SU-DHL-6 (cell line): Measurements from ENCODE around the gene ABCC12.

Experiments used
- H2AFZ ChIP-seq: fragments of 200-600 bp; sonication (generic); 2 replicates; pipeline ENCODE4 v1.6.1; 2014; ENCODE audit warnings: low read depth, mild to moderate bottlenecking, moderate library complexity, mixed read lengths, antibody characterized with exemption, low read length; ENCODE audit not compliant: severe bottlenecking
- H3F3A ChIP-seq: fragments of 200-600 bp; shearing (Covaris generic); 2 replicates; pipeline ENCODE4 v1.6.0; 2016; ENCODE audit warnings: antibody characterized with exemption, mild to moderate bottlenecking; ENCODE audit not compliant: insufficient read depth
- H3K27ac ChIP-seq: fragments of 200-600 bp; sonication (generic); 2 replicates; pipeline ENCODE4 v1.5.1; 2016; ENCODE audit warnings: low read depth, mild to moderate bottlenecking, low read length, moderate library complexity, mixed read lengths
- H3K27me3 ChIP-seq: fragments of 200-600 bp; sonication (generic), shearing (Covaris generic); 2 replicates; pipeline ENCODE4 v1.6.0; 2014; ENCODE audit warnings: mild to moderate bottlenecking, low read length
- H3K36me3 ChIP-seq: fragments of 200-600 bp; sonication (generic); 2 replicates; pipeline ENCODE4 v1.6.1; 2014; ENCODE audit warnings: mild to moderate bottlenecking, low read length, mixed read lengths
- H3K4me2 ChIP-seq: fragments of 300-600, 200-600 bp; shearing (Covaris generic), sonication (generic); 2 replicates; pipeline ENCODE4 v1.6.0; 2014; ENCODE audit warnings: low read length, low read depth, mild to moderate bottlenecking; ENCODE audit not compliant: poor library complexity, severe bottlenecking
- H3K4me3 ChIP-seq: fragments of 200-600 bp; sonication (generic); 2 replicates; pipeline ENCODE4 v1.5.1; 2014; ENCODE audit warnings: antibody characterized with exemption, low read length, mild to moderate bottlenecking, mixed read lengths; ENCODE audit not compliant: insufficient read depth, poor library complexity, severe bottlenecking
- H3K79me2 ChIP-seq: fragments of 200-600 bp; sonication (generic); 2 replicates; pipeline ENCODE4 v1.6.1; 2014; ENCODE audit warnings: mild to moderate bottlenecking, low read length, moderate library complexity; ENCODE audit not compliant: insufficient read depth
- H3K9ac ChIP-seq: fragments of 200-600 bp; sonication (generic); 2 replicates; pipeline ENCODE4 v1.7.0; 2014; ENCODE audit warnings: mild to moderate bottlenecking, low read length
- H3K9me2 ChIP-seq: fragments of 200-600 bp; sonication (generic); replicated peaks from 2 replicates; pipeline ENCODE4 v1.6.1; 2014; ENCODE audit warnings: low read length; ENCODE audit not compliant: insufficient read depth
- H3K9me3 ChIP-seq: fragments of 200-600 bp; sonication (generic); 2 replicates; pipeline ENCODE4 v1.6.1; 2014; ENCODE audit warnings: low read length, mixed read lengths; ENCODE audit not compliant: insufficient read depth
- H4K20me1 ChIP-seq: fragments of 200-600 bp; sonication (generic); 2 replicates; pipeline ENCODE4 v1.6.1; 2014; ENCODE audit warnings: low read depth, mild to moderate bottlenecking, antibody characterized with exemption, low read length, moderate library complexity, mixed read lengths
- EZH2phosphoT487 ChIP-seq: fragments of 200-600 bp; sonication (generic), shearing (Covaris generic); conservative IDR thresholded peaks from 2 replicates; pipeline ENCODE4 v1.6.1; 2018; ENCODE audit warnings: mild to moderate bottlenecking, antibody characterized with exemption, low read length, moderate library complexity, mixed read lengths
- TF ChIP-seq, protein P1 (sequence below): fragments of 200-600 bp; sonication (generic); IDR thresholded peaks from one replicate; pipeline ENCODE4 v1.5.1; 2017; ENCODE audit warnings: antibody characterized with exemption, mild to moderate bottlenecking, low read length, moderate library complexity; ENCODE audit not compliant: insufficient read depth, poor library complexity, severe bottlenecking

The ABCC12 gene

DNA sequence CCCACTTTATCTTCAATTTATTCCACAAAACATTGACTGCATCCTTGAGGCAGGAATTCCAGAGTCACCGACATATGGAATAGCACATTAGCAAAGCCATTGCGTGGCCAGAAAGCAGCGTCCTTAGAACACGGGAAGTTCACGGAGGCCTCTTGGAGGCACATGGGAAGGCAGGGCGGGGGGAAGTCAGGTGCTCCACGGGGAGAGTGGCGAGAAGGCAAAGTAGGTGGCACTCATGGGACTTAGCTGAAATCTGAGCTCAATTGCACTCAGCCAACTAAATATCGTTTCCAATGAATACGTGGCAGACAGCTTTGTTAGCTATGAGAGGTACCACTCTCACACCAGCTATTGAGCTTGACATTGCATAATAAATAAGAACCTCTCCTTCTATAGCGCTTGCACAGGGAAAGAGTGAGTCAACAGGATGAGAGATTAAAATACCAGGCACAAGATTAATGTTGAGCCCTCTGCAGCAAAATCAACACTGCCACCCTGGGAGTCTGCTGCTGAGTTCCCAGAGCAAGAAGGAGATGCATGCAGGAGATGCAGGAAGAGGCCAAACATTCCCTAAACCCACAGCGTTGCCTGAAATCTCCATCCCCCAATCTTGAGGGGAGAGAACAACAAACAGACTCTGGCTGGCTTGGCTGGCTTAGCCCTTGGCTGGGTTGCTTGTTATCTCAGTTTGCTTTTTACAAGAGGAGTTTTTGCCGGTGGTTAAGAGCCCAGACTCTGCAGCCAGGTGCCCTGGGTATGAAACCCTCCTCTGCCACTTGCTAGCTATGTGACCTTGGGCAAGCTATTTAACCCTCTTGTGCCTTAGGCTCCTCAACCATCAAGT, 28.8 kb downstream of the ABCC12 start:
- Histone ChIP-seq H3K79me2 (no peaks in the 10 kb centered on the region), H2AFZ (no peak overlapping the region), H3K9me3 (no peaks in the 10 kb centered on the region), H3K9me2 (no peaks in the 10 kb centered on the region), H3K27ac (no peak overlapping the region), H3K36me3 (no peaks in the 10 kb centered on the region), H3F3A (no peaks in the 10 kb centered on the region), H3K9ac (no peak overlapping the region), H3K4me2 (no peak overlapping the region), H3K27me3 (no peaks in the 10 kb centered on the region), H3K4me3 (no peak overlapping the region), H4K20me1 (no peaks in the 10 kb centered on the region)
- no peak for TF ChIP-seq EZH2phosphoT487
- TF ChIP-seq, protein P1, sequence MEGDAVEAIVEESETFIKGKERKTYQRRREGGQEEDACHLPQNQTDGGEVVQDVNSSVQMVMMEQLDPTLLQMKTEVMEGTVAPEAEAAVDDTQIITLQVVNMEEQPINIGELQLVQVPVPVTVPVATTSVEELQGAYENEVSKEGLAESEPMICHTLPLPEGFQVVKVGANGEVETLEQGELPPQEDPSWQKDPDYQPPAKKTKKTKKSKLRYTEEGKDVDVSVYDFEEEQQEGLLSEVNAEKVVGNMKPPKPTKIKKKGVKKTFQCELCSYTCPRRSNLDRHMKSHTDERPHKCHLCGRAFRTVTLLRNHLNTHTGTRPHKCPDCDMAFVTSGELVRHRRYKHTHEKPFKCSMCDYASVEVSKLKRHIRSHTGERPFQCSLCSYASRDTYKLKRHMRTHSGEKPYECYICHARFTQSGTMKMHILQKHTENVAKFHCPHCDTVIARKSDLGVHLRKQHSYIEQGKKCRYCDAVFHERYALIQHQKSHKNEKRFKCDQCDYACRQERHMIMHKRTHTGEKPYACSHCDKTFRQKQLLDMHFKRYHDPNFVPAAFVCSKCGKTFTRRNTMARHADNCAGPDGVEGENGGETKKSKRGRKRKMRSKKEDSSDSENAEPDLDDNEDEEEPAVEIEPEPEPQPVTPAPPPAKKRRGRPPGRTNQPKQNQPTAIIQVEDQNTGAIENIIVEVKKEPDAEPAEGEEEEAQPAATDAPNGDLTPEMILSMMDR, result no peak

DNA sequence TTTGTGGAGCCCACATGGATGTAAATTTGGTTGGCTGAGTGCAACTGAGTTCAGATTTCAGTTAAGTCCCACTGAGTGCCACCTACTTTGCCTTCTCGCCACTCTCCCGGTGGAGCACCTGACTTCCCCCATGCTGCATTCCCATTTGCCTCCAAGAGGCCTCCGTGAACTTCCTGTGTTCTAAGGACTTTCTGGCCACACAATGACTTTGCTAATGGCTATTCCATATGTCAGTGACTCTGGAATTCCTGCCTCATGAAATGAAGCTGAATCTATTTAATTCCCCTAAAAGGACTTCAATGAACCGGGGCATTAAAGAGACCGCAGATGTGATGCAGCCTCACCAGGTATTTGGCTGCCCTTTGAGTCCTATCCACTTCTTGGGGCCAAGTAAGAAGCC, 29.9 kb downstream of the ABCC12 start:
- Histone ChIP-seq H3K27me3 (no peaks in the 10 kb centered on the region), H3K9me3 (no peaks in the 10 kb centered on the region), H3K27ac (no peak overlapping the region), H3K9me2 (no peaks in the 10 kb centered on the region), H3K36me3 (no peaks in the 10 kb centered on the region), H3K4me2 (no peak overlapping the region), H2AFZ (no peak overlapping the region), H3K9ac (no peak overlapping the region), H4K20me1 (no peaks in the 10 kb centered on the region), H3K79me2 (no peaks in the 10 kb centered on the region), H3F3A (no peaks in the 10 kb centered on the region), H3K4me3 (no peak overlapping the region)
- no peak for TF ChIP-seq EZH2phosphoT487
- TF ChIP-seq, protein P1, result no peak

DNA sequence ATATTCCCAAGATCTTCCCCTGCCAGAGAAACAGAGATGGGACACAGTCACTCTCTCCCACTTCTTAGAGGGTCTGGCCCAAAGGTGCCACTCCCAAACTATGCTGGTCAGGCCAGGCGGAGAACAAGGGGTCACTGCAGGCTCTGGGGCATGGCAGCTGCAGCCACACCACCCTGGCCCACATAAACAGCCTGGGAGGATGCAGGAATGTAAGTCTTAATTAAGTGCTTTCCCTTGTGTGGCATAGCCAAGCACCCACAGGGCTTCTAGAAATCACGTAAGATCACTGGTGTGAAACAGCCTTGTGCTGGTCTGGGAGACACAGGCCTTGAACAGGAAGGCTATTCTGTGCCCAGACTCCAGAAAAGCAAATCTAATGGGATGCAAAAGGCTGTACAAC, 31.5 kb downstream of the ABCC12 start:
- Histone ChIP-seq H2AFZ (no peak overlapping the region), H3K27ac (no peak overlapping the region), H3K36me3 (no peaks in the 10 kb centered on the region), H4K20me1 (no peaks in the 10 kb centered on the region), H3K9me3 (no peaks in the 10 kb centered on the region), H3K9ac (no peak overlapping the region), H3F3A (no peaks in the 10 kb centered on the region), H3K27me3 (no peaks in the 10 kb centered on the region), H3K79me2 (no peaks in the 10 kb centered on the region), H3K4me2 (no peak overlapping the region), H3K4me3 (no peak overlapping the region), H3K9me2 (no peaks in the 10 kb centered on the region)
- TF ChIP-seq, protein P1, result no peak
- no peak for TF ChIP-seq EZH2phosphoT487
